SK-N-SH (cell line): ENCODE data around the gene SLX4IP. TPM values are rescaled to one million over a fixed set of nuclear protein-coding genes. Genes with fewer than 3 reads are reported as not detected.

Experiments
- CTCF ChIA-PET: fragments of 300-600, 350-600 bp; formaldehyde crosslinking; extraction: SDS; loops from one replicate; lab custom pipeline; 2021; lab: Yijun Ruan, JAX
- POLR2A ChIA-PET: fragments of 350-600 bp; sonication (Branson Sonifier 250); formaldehyde crosslinking; extraction: SDS; loops from one replicate; lab custom pipeline; 2020; ENCODE audit warnings: antibody characterized with exemption, inconsistent platforms; lab: Yijun Ruan, JAX
- DNase-seq: peaks from one replicate; pipeline ENCODE4 v3.0.0; 2012
- H2AFZ ChIP-seq: fragments of 200-600 bp; sonication (generic); 2 replicates; pipeline ENCODE4 v1.8.1; 2016; ENCODE audit warnings: antibody characterized with exemption, mild to moderate bottlenecking, low read depth
- H3F3A ChIP-seq: fragments of 200-600 bp; sonication (generic); replicated peaks from 2 replicates; pipeline ENCODE3; 2016; ENCODE audit warnings: antibody characterized with exemption, mild to moderate bottlenecking; ENCODE audit not compliant: insufficient read depth
- H3K27ac ChIP-seq, 2 experiments: fragments of 200-500 bp in 1 of 2; fragments of 200-600 bp in 1 of 2; sonication (Bioruptor generic) in 1 of 2; sonication (generic), shearing (Covaris generic) in 1 of 2; 2 replicates each; pipeline versions ENCODE4 v1.5.1 to v1.6.1; 2014 to 2016; ENCODE audit warnings: low read depth in 2 of 2, inconsistent platforms in 1 of 2, low read length in 1 of 2, mild to moderate bottlenecking in 1 of 2, mixed read lengths in 1 of 2
- H3K27me3 ChIP-seq: fragments of 200-600 bp; sonication (generic), shearing (Covaris generic); 2 replicates; pipeline ENCODE4 v1.6.1; 2016; ENCODE audit warnings: mixed run types; ENCODE audit not compliant: insufficient read depth
- H3K36me3 ChIP-seq, 2 experiments: fragments of 200-500 bp in 1 of 2; fragments of 200-600 bp in 1 of 2; sonication (Bioruptor generic) in 1 of 2; sonication (generic) in 1 of 2; replicated peaks in 1 of 2; 2 replicates each; pipeline versions ENCODE3 to v1.5.1; 2014 to 2016; ENCODE audit warnings: low read length in 1 of 2, mild to moderate bottlenecking in 1 of 2; ENCODE audit not compliant: insufficient read depth in 2 of 2, control insufficient read depth in 1 of 2
- H3K4me1 ChIP-seq, 2 experiments: fragments of 200-500 bp in 1 of 2; fragments of 200-600 bp in 1 of 2; sonication (Bioruptor generic) in 1 of 2; sonication (generic), shearing (Covaris generic) in 1 of 2; 2 replicates each; pipeline versions ENCODE4 v1.5.1 to v1.6.1; 2014 to 2016; ENCODE audit warnings: low read depth in 1 of 2, low read length in 1 of 2, mixed run types in 1 of 2; ENCODE audit not compliant: insufficient read depth in 2 of 2, control insufficient read depth in 1 of 2
- H3K4me2 ChIP-seq: fragments of 200-600 bp; sonication (generic), shearing (Covaris generic); 2 replicates; pipeline ENCODE4 v1.6.1; 2017; ENCODE audit warnings: mixed run types
- H3K4me3 ChIP-seq, 2 experiments: fragments of 200-500 bp in 1 of 2; fragments of 200-600 bp in 1 of 2; sonication (Bioruptor generic) in 1 of 2; sonication (generic), shearing (Covaris generic) in 1 of 2; 2 replicates each; pipeline versions ENCODE4 v1.5.1 to v1.8.1; 2014 to 2016; ENCODE audit warnings: low read depth in 2 of 2, inconsistent platforms in 1 of 2, low read length in 1 of 2, mild to moderate bottlenecking in 1 of 2, mixed read lengths in 1 of 2, moderate library complexity in 1 of 2
- H3K79me2 ChIP-seq: fragments of 200-600 bp; sonication (generic); 2 replicates; pipeline ENCODE4 v1.8.1; 2017; ENCODE audit warnings: mild to moderate bottlenecking; ENCODE audit not compliant: insufficient read depth
- H3K9ac ChIP-seq: fragments of 200-600 bp; sonication (generic); 2 replicates; pipeline ENCODE4 v1.6.1; 2017; ENCODE audit warnings: mixed run types
- H3K9me2 ChIP-seq: fragments of 200-600 bp; sonication (generic); 2 replicates; pipeline ENCODE4 v1.6.1; 2017; ENCODE audit warnings: mixed run types
- H3K9me3 ChIP-seq: fragments of 200-600 bp; sonication (generic); 2 replicates; pipeline ENCODE4 v1.6.1; 2017; ENCODE audit warnings: mixed run types, mild to moderate bottlenecking, moderate library complexity
- H4K20me1 ChIP-seq: fragments of 200-600 bp; sonication (generic); 2 replicates; pipeline ENCODE4 v1.6.1; 2017; ENCODE audit warnings: mild to moderate bottlenecking, mixed run types; ENCODE audit not compliant: insufficient read depth
- FOSL2 ChIP-seq: IDR thresholded peaks from 2 replicates; pipeline ENCODE4 v1.4.0; 2012; ENCODE audit warnings: low read depth, mild to moderate bottlenecking, moderate library complexity, borderline replicate concordance
- JUND ChIP-seq: IDR thresholded peaks from 2 replicates; pipeline ENCODE4 v1.4.0; 2012
- RCOR1 ChIP-seq: fragments of 150-350 bp; IDR thresholded peaks from 2 replicates; pipeline ENCODE4 v1.6.1; 2017; ENCODE audit warnings: antibody characterized with exemption, low read length
- TCF12 ChIP-seq: IDR thresholded peaks from 2 replicates; pipeline ENCODE4 v1.4.0; 2012
- TEAD4 ChIP-seq: IDR thresholded peaks from 2 replicates; pipeline ENCODE4 v1.4.0; 2012; ENCODE audit warnings: mild to moderate bottlenecking, borderline replicate concordance; ENCODE audit not compliant: insufficient read depth
- WGBS: methylation state at CpG from one replicate; pipeline ENCODE4 v1.1.6; 2017; ENCODE audit warnings: low lambda C conversion rate; 5-methylcytosine and 5-hydroxymethylcytosine counted together
- polyA plus RNA-seq, 3 experiments: library from polyadenylated mRNA; depleted of rRNA; stranded (reverse); fragments of >200 nt; gene quantifications; 2 replicates each; pipeline ENCODE4 v1.2.3, GENCODE V29; 2012
- TF ChIP-seq, protein P1 (sequence below): IDR thresholded peaks from 2 replicates; pipeline ENCODE4 v1.4.0; 2012; ENCODE audit warnings: low read depth, borderline replicate concordance
- TF ChIP-seq, protein P2 (sequence below): fragments of 200-600 bp; sonication (generic); IDR thresholded peaks from 2 replicates; pipeline ENCODE4 v1.6.1; 2017; ENCODE audit warnings: antibody characterized with exemption, mild to moderate bottlenecking, moderate library complexity
- TF ChIP-seq, protein P3 (sequence below): fragments of 150-350 bp; IDR thresholded peaks from 2 replicates; pipeline ENCODE4 v1.6.1; 2016; ENCODE audit warnings: mild to moderate bottlenecking, low read depth, low read length
- TF ChIP-seq, protein P4 (sequence below): IDR thresholded peaks from 2 replicates; pipeline ENCODE4; 2012

SLX4IP gene
- polyA plus RNA-seq, 1 of the 3 experiments (the other 2 are of a cell fraction) = 1.3 TPM

GRCh38 chr20:10621149-10621548 is 186.0 kb downstream of the SLX4IP start:
- TF ChIP-seq TEAD4 = no peak
- TF ChIP-seq, protein P1, sequence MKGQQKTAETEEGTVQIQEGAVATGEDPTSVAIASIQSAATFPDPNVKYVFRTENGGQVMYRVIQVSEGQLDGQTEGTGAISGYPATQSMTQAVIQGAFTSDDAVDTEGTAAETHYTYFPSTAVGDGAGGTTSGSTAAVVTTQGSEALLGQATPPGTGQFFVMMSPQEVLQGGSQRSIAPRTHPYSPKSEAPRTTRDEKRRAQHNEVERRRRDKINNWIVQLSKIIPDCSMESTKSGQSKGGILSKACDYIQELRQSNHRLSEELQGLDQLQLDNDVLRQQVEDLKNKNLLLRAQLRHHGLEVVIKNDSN = no peak
- WGBS = 98% methylated on average over 3 of the region's 3 CpGs
- no peak overlapping the region for H3K9ac ChIP-seq
- ChIA-PET POLR2A (no interaction called here), CTCF (no interaction called here)
- H3K4me2 ChIP-seq = no peak overlapping the region
- no peaks in the 10 kb centered on the region for H3K27me3 ChIP-seq
- no peaks in the 10 kb centered on the region for H3K9me2 ChIP-seq
- no peak for DNase-seq
- no peak overlapping the region for H3K4me3 ChIP-seq
- H3K4me1 ChIP-seq = peaks cover 9 to 18% of the 10 kb centered on the region in 2 experiments
- no peaks in the 10 kb centered on the region for H3K36me3 ChIP-seq
- no peaks in the 10 kb centered on the region for H4K20me1 ChIP-seq
- H3K79me2 ChIP-seq = no peaks in the 10 kb centered on the region
- peak overlapping the region in 1 of 2 experiments; percentile 95; a peak in 1 of 4 replicates for H3K27ac ChIP-seq
- H2AFZ ChIP-seq = no peak overlapping the region
- no peaks in the 10 kb centered on the region for H3K9me3 ChIP-seq
- peaks cover 24% of the 10 kb centered on the region for H3F3A ChIP-seq

GRCh38 chr20:10622657-10623418 is 187.7 kb downstream of the SLX4IP start:
- Histone ChIP-seq H3K9me2 (no peaks in the 10 kb centered on the region), H3K27me3 (no peaks in the 10 kb centered on the region), H3K9me3 (no peaks in the 10 kb centered on the region), H3K27ac (peak overlapping the region in 1 of 2 experiments; percentile 95; a peak in 2 of 4 replicates), H3K4me1 (peaks cover 16 to 18% of the 10 kb centered on the region in 2 experiments), H2AFZ (peak overlapping the region; percentile 31; the same call in 1 of the 2 replicates), H3K9ac (peak overlapping the region; percentile 63; the same call in 1 of the 2 replicates), H3F3A (peaks cover 28% of the 10 kb centered on the region), H4K20me1 (no peaks in the 10 kb centered on the region), H3K79me2 (no peaks in the 10 kb centered on the region), H3K36me3 (no peaks in the 10 kb centered on the region), H3K4me2 (peak overlapping the region; percentile 70), H3K4me3 (peak overlapping the region in 1 of 2 experiments; percentile 24; a peak in 2 of 4 replicates)
- ChIA-PET CTCF (interaction anchor here (0.7 to 0.8 kb wide), 2 partner anchors 11 to 12 kb away, joined by 3 to 4 read pairs; no protein-coding TSS in a partner anchor), POLR2A (no interaction called here)
- whole genome bisulfite sequencing = 61% methylated on average over 16 of the region's 16 CpGs
- no peak for DNase-seq
- TF ChIP-seq FOSL2 = peak; percentile 63; the same call in 1 of the 2 replicates
- no peak for TF ChIP-seq RCOR1
- TF ChIP-seq, protein P2, sequence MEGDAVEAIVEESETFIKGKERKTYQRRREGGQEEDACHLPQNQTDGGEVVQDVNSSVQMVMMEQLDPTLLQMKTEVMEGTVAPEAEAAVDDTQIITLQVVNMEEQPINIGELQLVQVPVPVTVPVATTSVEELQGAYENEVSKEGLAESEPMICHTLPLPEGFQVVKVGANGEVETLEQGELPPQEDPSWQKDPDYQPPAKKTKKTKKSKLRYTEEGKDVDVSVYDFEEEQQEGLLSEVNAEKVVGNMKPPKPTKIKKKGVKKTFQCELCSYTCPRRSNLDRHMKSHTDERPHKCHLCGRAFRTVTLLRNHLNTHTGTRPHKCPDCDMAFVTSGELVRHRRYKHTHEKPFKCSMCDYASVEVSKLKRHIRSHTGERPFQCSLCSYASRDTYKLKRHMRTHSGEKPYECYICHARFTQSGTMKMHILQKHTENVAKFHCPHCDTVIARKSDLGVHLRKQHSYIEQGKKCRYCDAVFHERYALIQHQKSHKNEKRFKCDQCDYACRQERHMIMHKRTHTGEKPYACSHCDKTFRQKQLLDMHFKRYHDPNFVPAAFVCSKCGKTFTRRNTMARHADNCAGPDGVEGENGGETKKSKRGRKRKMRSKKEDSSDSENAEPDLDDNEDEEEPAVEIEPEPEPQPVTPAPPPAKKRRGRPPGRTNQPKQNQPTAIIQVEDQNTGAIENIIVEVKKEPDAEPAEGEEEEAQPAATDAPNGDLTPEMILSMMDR = 0 out of 2 replicates have a peak, but pooled peaks have one; percentile 13
- peak; percentile 74 for TF ChIP-seq JUND
- TF ChIP-seq TCF12 = peak; percentile 57
- TF ChIP-seq, protein P3, sequence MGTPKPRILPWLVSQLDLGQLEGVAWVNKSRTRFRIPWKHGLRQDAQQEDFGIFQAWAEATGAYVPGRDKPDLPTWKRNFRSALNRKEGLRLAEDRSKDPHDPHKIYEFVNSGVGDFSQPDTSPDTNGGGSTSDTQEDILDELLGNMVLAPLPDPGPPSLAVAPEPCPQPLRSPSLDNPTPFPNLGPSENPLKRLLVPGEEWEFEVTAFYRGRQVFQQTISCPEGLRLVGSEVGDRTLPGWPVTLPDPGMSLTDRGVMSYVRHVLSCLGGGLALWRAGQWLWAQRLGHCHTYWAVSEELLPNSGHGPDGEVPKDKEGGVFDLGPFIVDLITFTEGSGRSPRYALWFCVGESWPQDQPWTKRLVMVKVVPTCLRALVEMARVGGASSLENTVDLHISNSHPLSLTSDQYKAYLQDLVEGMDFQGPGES = no peak
- TF ChIP-seq, protein P4, sequence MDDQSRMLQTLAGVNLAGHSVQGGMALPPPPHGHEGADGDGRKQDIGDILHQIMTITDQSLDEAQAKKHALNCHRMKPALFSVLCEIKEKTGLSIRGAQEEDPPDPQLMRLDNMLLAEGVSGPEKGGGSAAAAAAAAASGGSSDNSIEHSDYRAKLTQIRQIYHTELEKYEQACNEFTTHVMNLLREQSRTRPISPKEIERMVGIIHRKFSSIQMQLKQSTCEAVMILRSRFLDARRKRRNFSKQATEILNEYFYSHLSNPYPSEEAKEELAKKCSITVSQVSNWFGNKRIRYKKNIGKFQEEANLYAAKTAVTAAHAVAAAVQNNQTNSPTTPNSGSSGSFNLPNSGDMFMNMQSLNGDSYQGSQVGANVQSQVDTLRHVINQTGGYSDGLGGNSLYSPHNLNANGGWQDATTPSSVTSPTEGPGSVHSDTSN = peak; percentile 53
